GM20000 (cell line): ENCODE data around the gene PDE6A.

Experiments used
- DNase-seq: peaks from one replicate; pipeline ENCODE4 v3.0.0; 2012; ENCODE audit warnings: low spot score
- CTCF ChIP-seq: IDR thresholded peaks from 2 replicates; pipeline ENCODE4 v1.5.1; 2012; ENCODE audit warnings: mild to moderate bottlenecking, control low read depth; ENCODE audit errors: extremely low read depth, missing control alignments

PDE6A gene

GRCh38 chr5:149922950-149923349 lies 21.6 kb downstream of the PDE6A start:
- DNase-seq, result no peak

GRCh38 chr5:149921597-149921996 lies 23.0 kb downstream of the PDE6A start:
- TF ChIP-seq CTCF, result no peak
- DNase-seq, result no peak

More at GRCh38 chr5:149922950-149923349, 21.6 kb downstream of the PDE6A start:
- no peak for TF ChIP-seq CTCF

GRCh38 chr5:149917073-149917676 lies 27.4 kb downstream of the PDE6A start:
- DNase-seq, result no peak
- no peak for TF ChIP-seq CTCF

GRCh38 chr5:149916334-149917072 lies 28.1 kb downstream of the PDE6A start:
- DNase-seq, result no peak
- no peak for TF ChIP-seq CTCF

- no peak for TF ChIP-seq CTCF
- no peak for DNase-seq
These were observed 29.0 kb downstream of the PDE6A start for GRCh38 chr5:149915392-149916260.

- DNase-seq, result no peak
- TF ChIP-seq CTCF, result no peak
These were observed 30.9 kb downstream of the PDE6A start for GRCh38 chr5:149913436-149914419.
